HUDEP-2 (cell line): Measurements from ENCODE around the gene AGL.
"Not testable (repeated sequence)": the region's sequence is repeated elsewhere in the genome, so short reads cannot be mapped to it uniquely, and the experiment has no call there.

Experiments used
- DNase-seq, 76 experiments: peaks; one replicate each; lab custom pipeline; 2025; ENCODE audit not compliant: unreplicated experiment in 76 of 76; lab: John Stamatoyannopoulos, UW

Gene AGL

GRCh38 chr1:99849744-99850458, at the start of gene AGL:
Gene AGL, plus strand, starts transcription at chr1:99850361. Its CDS starts 682 bp downstream, at chr1:99851043.
- DNase-seq: peak in 70 of 76 experiments; percentile 17 to 82 (median 64)

- no peak for DNase-seq
These were observed 48.6 kb upstream of the AGL start for GRCh38 chr1:99801584-99801983.

- no peak for DNase-seq
These were observed 43.3 kb upstream of the AGL start for GRCh38 chr1:99806882-99807281.

- peak in 53 of 76 experiments; percentile 2 to 87 (median 67) for DNase-seq
These were observed 41.6 kb upstream of the AGL start for GRCh38 chr1:99808391-99809115.

- DNase-seq: peak in 7 of 76 experiments; percentile 7 to 37 (median 11)
These were observed 39.1 kb upstream of the AGL start for GRCh38 chr1:99811075-99811474.

- no peak for DNase-seq
These were observed 38.4 kb upstream of the AGL start for GRCh38 chr1:99811747-99812146.

- DNase-seq: no peak
These were observed 35.7 kb upstream of the AGL start for GRCh38 chr1:99814373-99814900.

GRCh38 chr1:99816656-99817055, 33.5 kb upstream of the AGL start:
- no peak for DNase-seq

GRCh38 chr1:99818063-99818699, 32.0 kb upstream of the AGL start:
- DNase-seq: no peak

- no peak for DNase-seq
These were observed 29.6 kb upstream of the AGL start for GRCh38 chr1:99820546-99820945.

- DNase-seq: no peak
These were observed 25.1 kb upstream of the AGL start for GRCh38 chr1:99825098-99825497.

GRCh38 chr1:99825702-99826101, 24.5 kb upstream of the AGL start:
- no peak for DNase-seq

- peak in 2 of 76 experiments; percentile 4 to 19 for DNase-seq
These were observed 22.2 kb upstream of the AGL start for GRCh38 chr1:99827970-99828369.

GRCh38 chr1:99829269-99829668, 20.9 kb upstream of the AGL start:
- no peak for DNase-seq

- not testable (repeated sequence) for DNase-seq
These were observed 16.2 kb upstream of the AGL start for GRCh38 chr1:99833911-99834310.

GRCh38 chr1:99836171-99837103, 13.7 kb upstream of the AGL start:
- DNase-seq: not testable (repeated sequence)

- not testable (repeated sequence) for DNase-seq
These were observed 9.8 kb upstream of the AGL start for GRCh38 chr1:99840353-99840752.

- no peak for DNase-seq
These were observed 6.4 kb upstream of the AGL start for GRCh38 chr1:99843760-99844159.

- DNase-seq: not testable (repeated sequence)
These were observed 5.0 kb upstream of the AGL start for GRCh38 chr1:99845201-99845600.

GRCh38 chr1:99849413-99849743, 783 bp upstream of the AGL start:
- peak in 10 of 76 experiments; percentile 8 to 50 (median 27) for DNase-seq
